ENCODE data around the gene C10orf105. TPM values are rescaled to one million over a fixed set of nuclear protein-coding genes. Genes with fewer than 3 reads are reported as not detected.
A peak's percentile ranks its signal among the peaks of the same experiment; 100 is the strongest.

The C10orf105 gene
- 0.07 TPM for total RNA-seq
- long read RNA-seq, result 0 reads

- intact Hi-C loops (cut with micrococcal nuclease), result no loop called here
- no peak for DNase-seq
- ATAC-seq, result no peak
Observed at GRCh38 chr10:71719464-71720201, at the start of gene C10orf105. C10orf105 (minus strand) TSS chr10:71719778; CDS start chr10:71716337, 3,441 bp downstream.

- DNase-seq, result peak; percentile 86
- ATAC-seq, result peak; percentile 10
- intact Hi-C loops (cut with micrococcal nuclease), result no loop called here
Observed at GRCh38 chr10:71767420-71768035, 48.0 kb upstream of the C10orf105 start.

GRCh38 chr10:71766717-71767419 lies 47.3 kb upstream of the C10orf105 start:
- ATAC-seq (peak; percentile 51), DNase-seq (peak; percentile 84)
- intact Hi-C loops (cut with micrococcal nuclease), result no loop called here

- intact Hi-C loops (cut with micrococcal nuclease), result no loop called here
Observed at GRCh38 chr10:71765906-71766716, 46.5 kb upstream of the C10orf105 start.

GRCh38 chr10:71765176-71765904 lies 45.8 kb upstream of the C10orf105 start:
- ATAC-seq (peak; percentile 59), DNase-seq (peak; percentile 85)
- intact Hi-C loops (cut with micrococcal nuclease), result no loop called here

More at GRCh38 chr10:71765906-71766716, 46.5 kb upstream of the C10orf105 start:
- ATAC-seq (no peak), DNase-seq (no peak)

- ATAC-seq (no peak), DNase-seq (no peak)
- intact Hi-C loops (cut with micrococcal nuclease), result no loop called here
Observed at GRCh38 chr10:71763352-71764127, 44.0 kb upstream of the C10orf105 start.

- no peak for DNase-seq
- intact Hi-C loops (cut with micrococcal nuclease), result no loop called here
- no peak for ATAC-seq
Observed at GRCh38 chr10:71762324-71762723, 42.7 kb upstream of the C10orf105 start.

- peak; percentile 60 for DNase-seq
Observed at GRCh38 chr10:71761541-71762113, 42.0 kb upstream of the C10orf105 start.

GRCh38 chr10:71761105-71761511 lies 41.5 kb upstream of the C10orf105 start:
- ATAC-seq, result no peak
- DNase-seq, result no peak
- intact Hi-C loops (cut with micrococcal nuclease), result no loop called here

More at GRCh38 chr10:71761541-71762113, 42.0 kb upstream of the C10orf105 start:
- ATAC-seq, result peak; percentile 59
- intact Hi-C loops (cut with micrococcal nuclease), result no loop called here

GRCh38 chr10:71757399-71757922 lies 37.9 kb upstream of the C10orf105 start:
- ATAC-seq (peak; percentile 76), DNase-seq (peak; percentile 75)
- intact Hi-C loops (cut with micrococcal nuclease), result no loop called here

GRCh38 chr10:71756311-71757191 lies 37.0 kb upstream of the C10orf105 start:
- no peak for DNase-seq
- peak; percentile 1 for ATAC-seq
- intact Hi-C loops (cut with micrococcal nuclease), result no loop called here

- intact Hi-C loops (cut with micrococcal nuclease), result no loop called here
- ATAC-seq (no peak), DNase-seq (no peak)
Observed at GRCh38 chr10:71755179-71755879, 35.8 kb upstream of the C10orf105 start.

GRCh38 chr10:71754562-71754961 lies 35.0 kb upstream of the C10orf105 start:
- no peak for DNase-seq
- intact Hi-C loops (cut with micrococcal nuclease), result no loop called here
- ATAC-seq, result no peak

- no peak for DNase-seq
- ATAC-seq, result no peak
- intact Hi-C loops (cut with micrococcal nuclease), result no loop called here
Observed at GRCh38 chr10:71753960-71754505, 34.5 kb upstream of the C10orf105 start.

Data from left ventricle myocardium superior (tissue), 1 donor.